HepG2 (cell line): ENCODE measurements around the gene OGFOD3. TPM values are rescaled to one million over a fixed set of nuclear protein-coding genes. Genes with fewer than 3 reads are reported as not detected.

Experiments
- ZNF318 ChIP-seq: sonication (generic); formaldehyde crosslinking; IDR thresholded peaks from 2 replicates; pipeline ENCODE4 v1.4.0; 2020; ENCODE audit warnings: mild to moderate bottlenecking, missing genetic modification reagents
- polyA plus RNA-seq, 8 experiments: library from polyadenylated mRNA; depleted of rRNA in 3 of 8; stranded (reverse) in 7 of 8; unstranded in 1 of 8; fragments of >200 nt; fragmentation: Illumina TruSeq in 4 of 8; extraction: Trizol in 4 of 8; gene quantifications; 2 replicates each; pipeline versions ENCODE4 v1.2.1 to v1.2.3, GENCODE V29; 2011 to 2016; ENCODE audit warnings: low read depth in 4 of 8, missing spikeins in 1 of 8, mixed read lengths in 1 of 8; ENCODE audit not compliant: insufficient read depth in 1 of 8
- total RNA-seq, 5 experiments: library from RNA; depleted of rRNA; stranded (reverse); fragments of >200 nt; fragmentation: Illumina TruSeq; extraction: Trizol; gene quantifications; 2 replicates each; pipeline ENCODE4 v1.2.3, GENCODE V29; 2016; ENCODE audit warnings: low read depth in 1 of 5

The OGFOD3 gene
- total and polyA plus RNA-seq, 2 of the 13 experiments (the other 11 are each of a cell fraction or from before 2014, with no cell fraction given) = 40.0 to 42.1 TPM

GRCh38 chr17:82372249-82373071 lies 45.9 kb downstream of the OGFOD3 start (continued):
- no peak for TF ChIP-seq ZNF318 (CRISPR knock-in tag)
